Sigmoid colon (tissue), 7 donors: Measurements from ENCODE around the gene CYP27B1. TPM values are rescaled to one million over a fixed set of nuclear protein-coding genes. Genes with fewer than 3 reads are reported as not detected.

Experiments used
- DNase-seq: peaks from one replicate; pipeline ENCODE4 v3.0.0-alpha.2; 2019
- H3K27ac ChIP-seq, 4 donors: fragments of 200-600 bp; sonication (generic); one replicate each; pipeline ENCODE4 v1.5.1; 2016 to 2019; ENCODE audit warnings: mild to moderate bottlenecking in 1 of 4
- H3K27me3 ChIP-seq, 3 donors: fragments of 200-600 bp; sonication (generic); one replicate each; pipeline ENCODE4 v1.5.1; 2019; ENCODE audit warnings: mild to moderate bottlenecking in 1 of 3
- H3K36me3 ChIP-seq, 4 donors: fragments of 200-600 bp; sonication (generic); one replicate each; pipeline ENCODE4 v1.5.1; 2016 to 2019
- H3K4me1 ChIP-seq, 4 donors: fragments of 200-600 bp; sonication (generic); one replicate each; pipeline ENCODE4 v1.5.1; 2017 to 2019
- H3K4me3 ChIP-seq, 4 donors: fragments of 200-600 bp; sonication (generic); one replicate each; pipeline ENCODE4 v1.5.1; 2017 to 2019; ENCODE audit warnings: mild to moderate bottlenecking in 2 of 4, moderate library complexity in 1 of 4
- H3K9me3 ChIP-seq, 4 donors: fragments of 200-600 bp in 3 of 4; sonication (generic) in 3 of 4; one replicate each; pipeline versions ENCODE4 v1.5.1 to v1.6.1; 2013 to 2019
- EP300 ChIP-seq, 4 donors: sonication (generic); formaldehyde crosslinking; IDR thresholded peaks; one replicate each; pipeline ENCODE4 v1.6.1; 2017; ENCODE audit warnings: antibody characterized with exemption in 4 of 4
- POLR2A ChIP-seq, 2 donors: fragments of 450-650 bp; IDR thresholded peaks; one replicate each; pipeline ENCODE4 v1.6.1; 2016; ENCODE audit warnings: antibody characterized with exemption in 2 of 2, mild to moderate bottlenecking in 2 of 2, moderate library complexity in 2 of 2
- POLR2AphosphoS5 ChIP-seq, 4 donors: sonication (generic); formaldehyde crosslinking; IDR thresholded peaks; one replicate each; pipeline ENCODE4 v1.6.1; 2017; ENCODE audit warnings: antibody characterized with exemption in 4 of 4
- WGBS, 2 donors: extraction: QIAGEN DNeasy Blood & Tissue Kit; methylation state at CpG; one replicate each; pipeline ENCODE4 v1.1.7; 2013; 5-methylcytosine and 5-hydroxymethylcytosine counted together
- intact Hi-C: fragments of 100-400 bp; cut with DNase I; formaldehyde crosslinking; loops from one replicate; pipeline ENCODE4 v1.15.1; 2023
- polyA plus RNA-seq, 3 donors: library from polyadenylated mRNA; stranded (reverse); fragments of 200-250 nt; gene quantifications; one replicate each; pipeline ENCODE4 v1.2.3, GENCODE V29; 2013
- total RNA-seq, 4 donors: library from RNA; depleted of rRNA; stranded (reverse); fragments of >200 nt; gene quantifications; one replicate each; pipeline ENCODE4 v1.1.0, GENCODE V29; 2016
- TF ChIP-seq, protein P1 (sequence below), 4 experiments: fragments of 450-650 bp in 3 of 4; fragments of 200-600 bp in 1 of 4; IDR thresholded peaks; one replicate each; pipeline ENCODE4 v1.5.1; 2016 to 2019; ENCODE audit warnings: antibody characterized with exemption in 4 of 4, mild to moderate bottlenecking in 3 of 4, moderate library complexity in 2 of 4
- donor health status: healthy with polysubstance abuse.
- donor health status: Bipolar disorder and iron deficiency.
- donor health status: healthy.

Gene CYP27B1
- total and polyA plus RNA-seq, 7 donors: 0.28 to 2.0 (median 1.2) TPM; not detected in 4

DNA sequence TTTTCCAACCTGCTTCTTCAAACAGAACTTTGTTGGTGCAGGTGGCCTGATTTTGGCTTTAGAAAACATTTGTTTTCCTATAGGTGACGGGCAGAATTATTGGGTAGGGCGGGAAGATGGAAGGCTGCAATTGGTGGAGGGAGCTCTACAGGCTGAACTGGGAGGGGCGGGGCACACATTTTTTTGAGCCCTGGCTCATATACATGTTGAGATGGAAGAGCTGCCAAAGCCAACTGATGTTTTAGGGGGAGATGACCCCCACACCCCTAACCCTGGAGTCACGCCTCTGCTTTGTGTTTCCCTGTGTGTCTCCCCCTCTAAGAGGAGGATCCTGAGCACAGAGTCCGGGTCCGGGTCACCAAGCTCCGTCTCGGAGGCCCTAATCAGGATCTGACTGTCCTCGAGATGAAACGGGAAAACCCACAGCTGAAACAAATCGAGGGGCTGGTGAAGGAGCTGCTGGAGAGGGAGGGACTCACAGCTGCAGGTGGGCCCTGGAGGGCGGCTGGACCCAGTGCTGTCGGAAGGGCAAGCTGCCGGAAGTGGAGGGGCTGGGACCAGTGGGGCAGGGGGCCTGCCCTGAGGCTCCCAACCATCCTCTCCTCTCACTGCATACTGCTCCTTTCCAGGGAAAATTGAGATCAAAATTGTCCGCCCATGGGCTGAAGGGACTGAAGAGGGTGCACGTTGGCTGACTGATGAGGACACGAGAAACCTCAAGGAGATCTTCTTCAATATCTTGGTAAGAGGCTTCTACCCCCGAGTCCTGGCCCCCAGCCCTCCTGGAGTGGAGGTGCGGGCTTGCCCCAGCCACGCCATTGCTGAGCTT is 46.9 kb downstream of the CYP27B1 start:
- Histone ChIP-seq H3K4me3 (no peak overlapping the region), H3K9me3 (no peaks in the 10 kb centered on the region), H3K27me3 (peaks cover 0 to 8% (median 0%) of the 10 kb centered on the region in 3 donors), H3K27ac (no peak overlapping the region), H3K4me1 (no peaks in the 10 kb centered on the region), H3K36me3 (peaks cover 29 to 73% (median 55%) of the 10 kb centered on the region in 4 donors)
- intact Hi-C loops: no loop called here
- TF ChIP-seq EP300 (IDR thresholded peaks at IDR 0.05): no peak
- TF ChIP-seq, protein P1, sequence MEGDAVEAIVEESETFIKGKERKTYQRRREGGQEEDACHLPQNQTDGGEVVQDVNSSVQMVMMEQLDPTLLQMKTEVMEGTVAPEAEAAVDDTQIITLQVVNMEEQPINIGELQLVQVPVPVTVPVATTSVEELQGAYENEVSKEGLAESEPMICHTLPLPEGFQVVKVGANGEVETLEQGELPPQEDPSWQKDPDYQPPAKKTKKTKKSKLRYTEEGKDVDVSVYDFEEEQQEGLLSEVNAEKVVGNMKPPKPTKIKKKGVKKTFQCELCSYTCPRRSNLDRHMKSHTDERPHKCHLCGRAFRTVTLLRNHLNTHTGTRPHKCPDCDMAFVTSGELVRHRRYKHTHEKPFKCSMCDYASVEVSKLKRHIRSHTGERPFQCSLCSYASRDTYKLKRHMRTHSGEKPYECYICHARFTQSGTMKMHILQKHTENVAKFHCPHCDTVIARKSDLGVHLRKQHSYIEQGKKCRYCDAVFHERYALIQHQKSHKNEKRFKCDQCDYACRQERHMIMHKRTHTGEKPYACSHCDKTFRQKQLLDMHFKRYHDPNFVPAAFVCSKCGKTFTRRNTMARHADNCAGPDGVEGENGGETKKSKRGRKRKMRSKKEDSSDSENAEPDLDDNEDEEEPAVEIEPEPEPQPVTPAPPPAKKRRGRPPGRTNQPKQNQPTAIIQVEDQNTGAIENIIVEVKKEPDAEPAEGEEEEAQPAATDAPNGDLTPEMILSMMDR (IDR thresholded peaks at IDR 0.05): no peak
- TF ChIP-seq POLR2AphosphoS5 (IDR thresholded peaks at IDR 0.05): no peak
- TF ChIP-seq POLR2A (IDR thresholded peaks at IDR 0.05): no peak
- DNase-seq: no peak
- 93 to 95% methylated on average over 20 of the region's 20 CpGs for WGBS, 2 donors

DNA sequence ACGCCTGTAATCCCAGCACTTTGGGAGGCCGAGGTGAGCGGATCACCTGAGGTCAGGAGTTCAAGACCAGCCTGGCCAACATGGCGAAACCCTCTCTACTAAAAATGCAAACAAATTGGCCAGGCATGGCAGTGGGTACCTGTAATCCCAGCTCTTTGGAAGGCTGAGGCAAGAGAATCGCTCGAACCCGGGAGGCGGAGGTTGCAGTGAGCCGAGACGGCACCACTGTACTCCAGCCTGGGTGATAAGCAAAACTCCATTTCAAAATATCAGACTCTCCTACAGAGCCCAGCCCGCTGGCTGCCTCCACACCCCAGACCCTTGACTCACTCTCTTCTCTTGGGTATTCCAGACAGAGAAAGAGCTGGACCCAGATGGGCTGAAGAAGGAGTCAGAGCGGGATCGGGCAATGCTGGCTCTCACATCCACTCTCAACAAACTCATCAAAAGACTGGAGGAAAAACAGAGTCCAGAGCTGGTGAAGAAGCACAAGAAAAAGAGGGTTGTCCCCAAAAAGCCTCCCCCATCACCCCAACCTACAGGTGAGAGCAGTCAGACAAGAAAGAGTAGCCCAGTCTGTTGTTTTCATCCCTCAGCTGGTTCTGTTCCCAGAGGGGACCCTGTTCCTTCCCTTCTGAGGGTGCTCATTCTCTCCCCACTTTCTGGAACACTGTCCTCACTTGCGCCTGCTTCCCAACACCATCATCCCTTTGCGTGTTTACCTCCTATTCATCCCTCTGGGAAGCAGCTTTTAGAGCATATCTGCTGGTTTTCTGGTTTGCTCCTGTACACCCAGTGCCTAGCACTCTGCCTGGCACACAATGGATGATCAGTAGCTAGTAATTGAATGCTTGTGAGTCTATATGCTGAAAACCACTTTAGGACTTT is 48.0 kb downstream of the CYP27B1 start:
- Histone ChIP-seq H3K27ac (no peak overlapping the region), H3K27me3 (no peaks in the 10 kb centered on the region), H3K4me1 (no peaks in the 10 kb centered on the region), H3K4me3 (no peak overlapping the region), H3K9me3 (no peaks in the 10 kb centered on the region), H3K36me3 (peaks cover 29 to 85% (median 58%) of the 10 kb centered on the region in 4 donors)
- TF ChIP-seq EP300 (IDR thresholded peaks at IDR 0.05) (no peak), POLR2AphosphoS5 (IDR thresholded peaks at IDR 0.05) (no peak), POLR2A (IDR thresholded peaks at IDR 0.05) (no peak)
- TF ChIP-seq, protein P1 (IDR thresholded peaks at IDR 0.05): no peak
- intact Hi-C loops: no loop called here
- WGBS, 2 donors: 97% methylated on average over 15 of the region's 15 CpGs
- no peak for DNase-seq

DNA sequence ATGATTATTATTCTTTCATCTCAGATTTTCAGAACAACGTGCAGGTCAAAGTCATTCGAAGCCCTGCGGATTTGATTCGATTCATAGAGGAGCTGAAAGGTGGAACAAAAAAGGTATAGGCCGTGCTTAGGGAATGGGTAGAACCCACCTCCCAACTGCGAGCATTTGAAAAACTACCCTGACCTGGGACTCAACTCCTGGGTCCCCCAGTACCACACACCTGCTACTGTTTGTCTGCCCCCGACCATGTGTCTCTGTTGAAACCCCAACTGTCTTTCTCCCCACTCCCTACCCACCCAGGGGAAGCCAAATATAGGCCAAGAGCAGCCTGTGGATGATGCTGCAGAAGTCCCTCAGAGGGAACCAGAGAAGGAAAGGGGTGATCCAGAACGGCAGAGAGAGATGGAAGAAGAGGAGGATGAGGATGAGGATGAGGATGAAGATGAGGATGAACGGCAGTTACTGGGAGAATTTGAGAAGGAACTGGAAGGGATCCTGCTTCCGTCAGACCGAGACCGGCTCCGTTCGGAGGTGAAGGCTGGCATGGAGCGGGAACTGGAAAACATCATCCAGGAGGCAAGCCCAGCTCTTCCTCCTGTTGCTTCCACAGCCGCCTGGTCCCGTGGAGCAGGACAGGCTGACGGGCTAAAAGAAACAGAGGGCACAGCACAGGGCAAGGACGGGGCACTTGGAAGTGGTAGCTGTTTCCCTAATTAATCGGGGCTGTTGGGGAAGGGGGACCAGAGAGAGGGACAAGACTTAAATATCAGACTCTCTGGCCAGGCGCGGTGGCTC is 48.8 kb downstream of the CYP27B1 start:
- H3K9me3 ChIP-seq: no peaks in the 10 kb centered on the region
- no peaks in the 10 kb centered on the region for H3K4me1 ChIP-seq
- no peak overlapping the region for H3K4me3 ChIP-seq
- no peak for DNase-seq
- peaks cover 29 to 88% (median 58%) of the 10 kb centered on the region in 4 donors for H3K36me3 ChIP-seq
- TF ChIP-seq POLR2A (IDR thresholded peaks at IDR 0.05) (no peak), POLR2AphosphoS5 (IDR thresholded peaks at IDR 0.05) (no peak), EP300 (IDR thresholded peaks at IDR 0.05) (no peak)
- TF ChIP-seq, protein P1 (IDR thresholded peaks at IDR 0.05): no peak
- WGBS, 2 donors: 97% methylated on average over 22 of the region's 22 CpGs
- intact Hi-C loops: no loop called here
- no peaks in the 10 kb centered on the region for H3K27me3 ChIP-seq
- H3K27ac ChIP-seq: no peak overlapping the region

DNA sequence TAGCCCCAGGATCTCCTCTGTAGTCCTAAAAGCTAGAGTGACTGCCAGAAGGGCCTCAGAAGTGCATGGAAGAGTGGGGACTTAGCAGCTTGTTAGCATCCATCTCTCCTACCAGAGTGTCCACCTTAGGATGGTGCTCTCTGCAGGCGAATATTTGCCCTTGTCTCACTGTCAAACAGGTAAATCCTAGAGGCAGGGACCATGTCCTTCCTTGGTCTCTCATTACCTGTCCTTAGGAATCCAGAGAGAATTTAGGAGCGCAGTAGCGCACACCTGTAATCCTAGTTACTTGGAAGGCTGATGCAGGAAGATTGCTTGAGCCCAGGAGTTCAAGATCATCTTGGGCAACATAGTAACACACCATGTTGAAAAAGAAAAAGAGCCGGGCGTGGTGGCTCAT is 49.7 kb downstream of the CYP27B1 start:
- Histone ChIP-seq H3K9me3 (no peaks in the 10 kb centered on the region), H3K36me3 (peaks cover 29 to 92% (median 61%) of the 10 kb centered on the region in 4 donors), H3K4me1 (no peaks in the 10 kb centered on the region), H3K4me3 (no peak overlapping the region), H3K27ac (no peak overlapping the region), H3K27me3 (no peaks in the 10 kb centered on the region)
- DNase-seq: no peak
- intact Hi-C loops: no loop called here
- 97 to 98% methylated on average over 5 of the region's 5 CpGs for WGBS, 2 donors
- TF ChIP-seq POLR2A (IDR thresholded peaks at IDR 0.05): no peak
- TF ChIP-seq POLR2AphosphoS5 (IDR thresholded peaks at IDR 0.05): no peak
- TF ChIP-seq EP300 (IDR thresholded peaks at IDR 0.05): no peak
- TF ChIP-seq, protein P1 (IDR thresholded peaks at IDR 0.05): no peak
